Astrocyte of the spinal cord (primary cell): Measurements from ENCODE around the gene TXNRD2.

Source experiments
- DNase-seq: peaks from one replicate; pipeline ENCODE4 v3.0.0; 2011; ENCODE audit warnings: low read depth, low spot score
- H3K4me3 ChIP-seq: 2 replicates; pipeline ENCODE4 v1.5.1; 2011; ENCODE audit warnings: low read depth, mild to moderate bottlenecking, low read length, moderate library complexity
- in situ Hi-C: cut with HindIII; loops from 2 replicates; pipeline ENCODE4 v1.10.0; 2017; ENCODE audit warnings: low sequenced_read_pairs
- TF ChIP-seq, protein P1 (sequence below): IDR thresholded peaks from 2 replicates; pipeline ENCODE4 v1.5.1; 2012; ENCODE audit warnings: low read depth, mild to moderate bottlenecking, low read length, inconsistent platforms

The TXNRD2 gene

DNA sequence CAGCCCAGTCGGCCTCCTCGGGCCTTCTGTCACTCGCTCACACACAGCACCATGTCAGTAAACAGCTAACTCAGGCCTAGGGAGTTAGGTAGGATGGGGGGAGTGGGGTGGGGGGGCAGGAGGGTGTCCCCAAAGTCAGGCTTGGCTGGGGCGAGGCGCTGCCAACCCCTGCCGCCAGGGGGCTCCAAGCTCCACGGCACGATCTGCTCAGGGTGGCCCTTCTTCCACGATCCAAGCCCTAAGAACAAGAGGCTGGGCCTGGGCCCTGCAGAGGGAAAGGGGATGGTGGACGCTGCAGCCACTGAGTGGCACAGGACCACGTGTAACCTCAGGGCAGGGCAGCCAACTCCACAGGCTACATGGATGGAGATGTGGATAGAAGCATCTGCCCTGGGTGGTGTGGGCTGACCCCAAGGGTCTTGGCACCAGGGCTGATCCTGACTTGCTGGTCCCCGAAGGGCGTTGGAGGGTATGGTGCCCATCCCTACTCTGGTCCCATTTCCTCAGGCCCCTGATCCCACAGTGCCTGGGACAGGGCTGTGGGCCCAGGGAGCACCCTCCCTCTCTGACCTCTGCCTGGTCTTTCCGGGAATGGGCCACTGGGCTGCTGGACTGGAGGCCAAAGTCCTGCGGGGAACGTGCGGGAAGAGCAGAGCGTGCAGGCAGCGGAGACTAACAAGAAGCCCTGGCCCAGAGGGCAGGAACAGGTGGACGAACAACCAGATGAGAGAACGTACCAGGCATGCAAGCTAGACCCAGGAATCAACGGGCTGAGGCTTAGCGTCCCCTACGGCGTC is 29.1 kb upstream of the TXNRD2 start:
- TF ChIP-seq, protein P1, sequence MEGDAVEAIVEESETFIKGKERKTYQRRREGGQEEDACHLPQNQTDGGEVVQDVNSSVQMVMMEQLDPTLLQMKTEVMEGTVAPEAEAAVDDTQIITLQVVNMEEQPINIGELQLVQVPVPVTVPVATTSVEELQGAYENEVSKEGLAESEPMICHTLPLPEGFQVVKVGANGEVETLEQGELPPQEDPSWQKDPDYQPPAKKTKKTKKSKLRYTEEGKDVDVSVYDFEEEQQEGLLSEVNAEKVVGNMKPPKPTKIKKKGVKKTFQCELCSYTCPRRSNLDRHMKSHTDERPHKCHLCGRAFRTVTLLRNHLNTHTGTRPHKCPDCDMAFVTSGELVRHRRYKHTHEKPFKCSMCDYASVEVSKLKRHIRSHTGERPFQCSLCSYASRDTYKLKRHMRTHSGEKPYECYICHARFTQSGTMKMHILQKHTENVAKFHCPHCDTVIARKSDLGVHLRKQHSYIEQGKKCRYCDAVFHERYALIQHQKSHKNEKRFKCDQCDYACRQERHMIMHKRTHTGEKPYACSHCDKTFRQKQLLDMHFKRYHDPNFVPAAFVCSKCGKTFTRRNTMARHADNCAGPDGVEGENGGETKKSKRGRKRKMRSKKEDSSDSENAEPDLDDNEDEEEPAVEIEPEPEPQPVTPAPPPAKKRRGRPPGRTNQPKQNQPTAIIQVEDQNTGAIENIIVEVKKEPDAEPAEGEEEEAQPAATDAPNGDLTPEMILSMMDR, result peak; percentile 92
- in situ Hi-C loops, result no loop called here
- H3K4me3 ChIP-seq, result no peak overlapping the region
- DNase-seq, result peak; percentile 58

DNA sequence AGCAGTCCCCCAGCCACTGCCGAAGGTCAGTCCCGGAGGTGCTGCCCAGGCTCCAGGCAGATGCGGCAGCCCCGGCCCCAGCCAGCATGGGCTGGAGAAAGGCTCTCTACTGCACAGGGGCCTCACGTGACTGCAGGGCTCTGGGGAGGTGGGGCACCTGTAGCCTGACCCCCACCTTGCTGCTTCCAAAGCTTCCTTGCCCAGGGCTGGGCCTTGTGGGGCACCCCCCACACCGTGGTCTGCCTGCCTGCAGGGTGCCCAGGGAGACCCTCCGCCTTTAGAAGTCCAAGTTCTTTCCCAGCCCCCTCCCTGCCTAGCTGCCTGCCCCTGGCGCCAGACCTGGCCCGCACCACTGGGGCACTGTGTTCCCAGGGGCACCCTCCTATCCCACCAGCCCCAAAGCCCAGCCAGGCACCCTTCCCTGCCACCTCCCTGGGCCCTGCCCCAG is 28.4 kb upstream of the TXNRD2 start:
- no peak overlapping the region for H3K4me3 ChIP-seq
- DNase-seq, result no peak
- in situ Hi-C loops, result no loop called here
- TF ChIP-seq, protein P1, result no peak

DNA sequence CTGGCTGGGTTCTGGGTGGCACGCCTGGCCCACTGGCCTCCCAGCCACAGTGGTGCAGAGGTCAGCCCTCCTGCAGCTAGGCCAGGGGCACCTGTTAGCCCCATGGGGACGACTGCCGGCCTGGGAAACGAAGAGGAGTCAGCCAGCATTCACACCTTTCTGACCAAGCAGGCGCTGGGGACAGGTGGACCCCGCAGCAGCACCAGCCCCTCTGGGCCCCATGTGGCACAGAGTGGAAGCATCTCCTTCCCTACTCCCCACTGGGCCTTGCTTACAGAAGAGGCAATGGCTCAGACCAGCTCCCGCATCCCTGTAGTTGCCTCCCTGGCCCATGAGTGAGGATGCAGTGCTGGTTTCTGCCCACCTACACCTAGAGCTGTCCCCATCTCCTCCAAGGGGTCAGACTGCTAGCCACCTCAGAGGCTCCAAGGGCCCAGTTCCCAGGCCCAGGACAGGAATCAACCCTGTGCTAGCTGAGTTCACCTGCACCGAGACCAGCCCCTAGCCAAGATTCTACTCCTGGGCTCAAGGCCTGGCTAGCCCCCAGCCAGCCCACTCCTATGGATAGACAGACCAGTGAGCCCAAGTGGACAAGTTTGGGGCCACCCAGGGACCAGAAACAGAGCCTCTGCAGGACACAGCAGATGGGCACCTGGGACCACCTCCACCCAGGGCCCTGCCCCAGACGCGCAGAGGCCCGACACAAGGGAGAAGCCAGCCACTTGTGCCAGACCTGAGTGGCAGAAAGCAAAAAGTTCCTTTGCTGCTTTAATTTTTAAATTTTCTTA is 27.7 kb upstream of the TXNRD2 start:
- in situ Hi-C loops, result no loop called here
- no peak overlapping the region for H3K4me3 ChIP-seq
- no peak for DNase-seq
- TF ChIP-seq, protein P1, result no peak

DNA sequence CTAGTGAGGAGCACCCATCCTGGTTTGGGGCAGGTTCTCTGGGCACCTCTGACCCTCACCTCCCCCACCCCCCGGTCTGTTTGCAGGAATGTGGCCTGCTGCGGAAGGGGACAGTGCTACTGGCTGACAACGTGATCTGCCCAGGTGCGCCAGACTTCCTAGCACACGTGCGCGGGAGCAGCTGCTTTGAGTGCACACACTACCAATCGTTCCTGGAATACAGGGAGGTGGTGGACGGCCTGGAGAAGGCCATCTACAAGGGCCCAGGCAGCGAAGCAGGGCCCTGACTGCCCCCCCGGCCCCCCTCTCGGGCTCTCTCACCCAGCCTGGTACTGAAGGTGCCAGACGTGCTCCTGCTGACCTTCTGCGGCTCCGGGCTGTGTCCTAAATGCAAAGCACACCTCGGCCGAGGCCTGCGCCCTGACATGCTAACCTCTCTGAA is 26.9 kb upstream of the TXNRD2 start:
- in situ Hi-C loops, result no loop called here
- H3K4me3 ChIP-seq, result no peak overlapping the region
- TF ChIP-seq, protein P1, result no peak
- DNase-seq, result no peak

DNA sequence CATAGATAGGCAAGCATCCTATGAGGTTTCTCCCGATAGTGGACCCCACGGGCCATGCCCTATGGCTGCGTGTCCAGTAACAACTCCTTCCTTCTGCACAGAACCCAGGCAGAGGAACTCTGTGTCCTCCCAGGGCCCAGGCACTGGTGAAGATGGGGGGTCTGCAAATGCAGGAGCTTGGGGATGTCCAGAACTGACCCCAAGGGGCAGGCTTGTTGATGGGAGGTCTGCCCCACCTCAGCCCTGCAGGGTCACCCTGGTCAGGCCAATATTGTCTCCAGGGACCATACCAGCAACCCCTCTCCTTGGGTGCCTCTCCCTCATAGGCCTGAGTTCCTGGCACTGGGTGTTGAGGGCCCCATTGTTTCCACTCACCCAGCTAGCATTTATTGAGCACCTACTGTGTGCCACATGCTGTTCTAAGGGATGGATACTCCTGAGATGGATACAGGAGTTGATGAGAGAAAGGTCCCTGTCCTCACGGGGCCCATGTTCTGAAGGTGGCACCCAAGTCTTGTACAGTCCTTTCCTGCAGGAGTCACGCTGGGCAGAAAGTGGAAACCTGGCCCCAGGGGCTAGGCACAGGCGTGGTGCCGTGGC is 26.3 kb upstream of the TXNRD2 start:
- DNase-seq, result no peak
- H3K4me3 ChIP-seq, result no peak overlapping the region
- in situ Hi-C loops, result no loop called here
- TF ChIP-seq, protein P1, result no peak

DNA sequence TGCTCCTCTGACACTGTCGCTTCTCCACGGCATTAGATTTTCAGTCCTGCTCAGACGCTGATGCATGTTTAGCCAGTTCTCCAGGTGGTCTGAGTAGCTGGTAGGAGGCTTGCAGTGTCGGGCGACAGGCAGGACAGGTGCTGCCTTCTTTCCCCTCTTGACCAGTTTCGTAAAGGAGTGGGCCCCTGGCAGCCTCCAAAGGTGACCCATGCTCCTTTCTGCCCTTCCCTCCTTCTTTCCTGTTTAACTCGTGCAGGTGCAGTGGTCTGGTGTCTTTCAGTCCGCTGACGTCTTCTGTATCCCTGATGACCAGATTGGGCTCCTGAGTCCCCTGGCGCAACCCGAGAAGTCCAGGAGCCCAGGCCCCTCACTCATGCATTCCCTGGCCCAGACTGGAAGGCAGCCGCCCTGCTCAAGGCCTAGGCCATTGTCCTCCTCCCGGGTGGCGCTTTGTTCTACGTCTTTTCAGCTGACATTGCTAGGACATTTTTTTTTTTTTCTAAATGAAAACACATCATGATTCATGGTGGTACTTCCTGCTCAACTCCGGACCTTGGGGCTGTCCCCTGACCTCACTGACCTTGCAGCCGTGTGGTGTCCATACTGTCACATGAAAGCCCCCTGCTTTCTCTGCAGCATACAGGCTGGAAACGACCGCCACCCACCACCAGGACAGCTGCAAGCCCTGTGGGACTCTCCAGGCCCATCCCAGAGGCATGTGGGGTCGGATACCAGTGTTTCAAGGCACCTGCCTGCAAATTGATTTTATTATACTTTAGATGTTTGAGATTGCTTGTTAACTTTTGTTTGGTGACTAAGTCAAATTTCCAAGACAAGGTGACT is 25.5 kb upstream of the TXNRD2 start:
- TF ChIP-seq, protein P1, result no peak
- no peak overlapping the region for H3K4me3 ChIP-seq
- in situ Hi-C loops, result no loop called here
- DNase-seq, result no peak
